GM18868 (cell line): ENCODE measurements around the gene SYCP2L.
"Not testable (repeated sequence)": the region's sequence is repeated elsewhere in the genome, so short reads cannot be mapped to it uniquely, and the experiment has no call there.

Source experiments
- ATAC-seq: cut with Tn5 transposase; IDR thresholded peaks from one replicate; pipeline ENCODE4 v1.9.1; 2021; ENCODE audit warnings: mild to moderate bottlenecking, moderate library complexity; ENCODE audit not compliant: unreplicated experiment

The SYCP2L gene

DNA sequence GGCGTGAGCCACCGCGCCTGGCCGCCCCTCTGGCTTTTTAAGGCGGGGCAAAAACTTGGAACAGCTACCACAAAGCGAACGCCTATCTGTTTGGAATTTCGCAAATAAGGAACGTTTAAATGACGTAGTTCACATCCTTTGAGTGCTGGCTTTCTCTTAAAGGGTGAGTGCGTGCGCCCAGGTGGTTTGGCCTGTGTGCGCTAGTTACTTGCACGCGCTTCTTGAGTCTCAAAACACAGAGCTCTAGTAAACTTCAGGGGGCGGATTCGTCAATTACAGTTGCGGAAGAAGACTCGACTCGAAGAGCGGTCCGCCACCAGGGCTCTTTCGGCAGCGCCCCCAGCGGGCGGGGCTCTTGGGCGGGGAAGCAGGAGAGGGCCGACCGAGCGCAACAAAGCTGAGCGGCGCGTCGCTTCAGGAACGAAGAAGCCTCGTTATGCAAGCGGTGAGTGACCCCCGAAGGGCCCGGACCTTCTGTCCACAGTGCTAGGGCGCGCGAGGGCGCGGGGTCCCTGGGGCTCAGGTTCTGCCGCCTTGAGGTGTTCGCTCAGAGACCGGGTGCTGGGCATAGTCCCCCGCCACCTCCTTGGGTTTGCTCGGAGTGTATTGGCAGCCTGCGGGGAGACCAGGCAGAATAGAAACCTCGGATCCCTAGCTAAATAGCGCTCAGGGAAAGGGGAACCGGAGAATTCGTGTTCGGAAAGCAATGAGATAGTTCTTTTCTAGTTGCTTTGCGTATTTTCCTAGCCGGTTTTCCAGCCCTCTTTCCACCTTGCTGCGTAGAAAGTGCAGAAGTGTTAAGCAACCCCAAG is at the start of gene SYCP2L:
Gene SYCP2L (plus strand): TSS at position 362 of the 812 bp plus-strand sequence. CDS start 75 bp downstream, at position 437.
- ATAC-seq = peak; percentile 57

DNA sequence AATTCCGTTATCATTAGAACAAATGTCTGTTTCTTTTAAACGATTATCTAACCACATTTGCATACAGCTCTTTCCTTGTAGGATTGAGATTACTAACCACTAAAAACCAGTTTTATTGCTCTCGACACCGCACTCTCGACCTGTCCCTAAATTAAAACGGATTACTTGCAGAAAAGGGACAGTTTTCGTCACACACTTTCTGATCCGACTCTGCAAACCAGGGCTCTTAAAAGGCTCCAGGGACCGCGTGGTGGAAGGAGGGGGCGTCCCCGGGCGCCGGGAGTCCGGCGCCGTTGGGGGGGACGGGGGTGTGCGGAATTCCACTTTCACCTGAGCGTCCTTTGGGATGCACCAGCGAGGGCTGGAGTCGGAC is 49.2 kb upstream of the SYCP2L start:
- ATAC-seq = no peak

DNA sequence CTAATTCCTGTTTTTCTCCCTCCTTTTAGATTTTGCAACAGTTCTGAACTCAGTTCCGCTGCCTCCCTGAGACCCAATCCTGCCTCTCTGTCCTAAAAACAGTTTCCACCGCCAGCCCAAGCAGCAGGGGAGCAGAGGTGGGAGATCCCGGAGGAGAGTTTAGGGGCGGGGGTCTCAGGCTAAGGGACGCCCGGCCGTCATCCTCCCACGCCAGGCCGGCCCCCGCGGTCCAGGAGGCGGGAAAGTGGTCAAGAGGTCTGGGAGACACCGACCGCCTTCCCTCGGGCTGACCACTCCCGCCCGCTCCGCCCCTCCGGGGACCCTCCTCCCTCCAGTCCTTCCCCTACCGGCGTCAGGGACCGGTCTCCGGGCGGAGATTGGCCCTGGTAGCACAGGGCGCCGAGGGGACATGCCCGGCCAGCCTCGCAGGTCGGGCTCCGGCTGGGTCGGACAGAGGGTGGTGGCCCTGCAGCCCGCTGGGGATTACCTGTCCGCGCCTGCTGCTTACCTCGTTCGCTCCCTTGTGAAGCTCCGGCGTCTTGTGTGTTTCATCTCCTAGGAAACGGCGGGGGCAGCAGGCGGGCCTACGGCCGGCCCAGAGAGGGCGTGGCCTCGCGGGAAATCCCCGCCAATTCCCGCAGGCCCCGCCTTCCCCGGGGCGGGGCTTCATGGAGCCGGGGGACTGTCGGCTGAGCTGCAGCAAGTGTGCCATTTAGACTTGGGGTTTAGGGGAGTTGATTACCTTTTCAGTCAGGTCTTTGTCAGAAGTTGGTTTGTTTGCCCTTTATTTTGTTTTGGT is 48.7 kb upstream of the SYCP2L start, which contains the start of gene MAK:
Gene MAK (minus strand): TSS at position 545 of the 799 bp plus-strand sequence. CDS start 7,891 bp downstream, outside the sequence.
- ATAC-seq = peak; percentile 83

DNA sequence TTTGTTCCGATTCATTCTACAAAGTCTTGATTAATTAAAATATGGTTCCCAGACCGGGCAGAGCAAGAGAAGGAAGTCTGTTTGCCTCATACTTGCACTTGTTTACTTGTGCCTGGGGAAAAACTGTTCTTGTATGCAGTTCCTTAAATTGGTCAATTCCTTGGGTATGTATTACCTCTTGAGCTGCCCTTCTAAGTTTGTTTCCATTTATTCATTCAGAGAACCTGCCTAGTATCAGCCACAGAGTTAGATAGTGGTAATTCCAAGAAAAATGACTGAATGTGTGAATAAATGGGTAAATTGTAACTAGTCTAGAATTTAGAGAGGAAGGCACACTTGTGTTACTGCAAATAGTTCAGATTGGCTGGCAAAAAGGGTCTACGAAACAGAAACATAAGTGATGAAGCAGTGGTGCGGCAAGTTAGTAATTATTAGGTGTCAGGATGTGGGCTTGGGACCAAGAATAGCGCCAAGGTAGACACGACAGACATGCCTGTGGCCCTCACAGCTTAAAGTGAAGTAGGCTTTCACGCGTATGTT is 48.0 kb upstream of the SYCP2L start:
- peak; percentile 75 for ATAC-seq

DNA sequence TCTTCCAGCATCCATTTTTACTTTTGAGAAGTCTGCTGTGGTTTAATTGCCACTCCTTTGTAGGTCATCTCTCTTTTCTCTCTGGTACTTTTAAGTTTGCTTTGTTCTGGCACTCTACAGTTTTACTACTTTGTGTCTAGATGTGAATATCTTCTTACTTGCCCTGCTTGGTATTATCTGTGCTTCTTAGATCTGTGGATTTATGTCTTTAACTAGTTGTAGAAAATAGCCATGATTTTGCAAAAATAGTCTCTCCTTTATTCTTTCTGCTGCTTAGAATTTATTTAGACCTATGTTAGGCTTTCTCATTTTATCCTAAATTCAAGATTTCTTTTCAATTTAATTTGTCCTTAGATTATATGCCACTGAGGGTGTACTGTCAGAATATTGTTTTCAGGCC is 43.3 kb upstream of the SYCP2L start:
- ATAC-seq = no peak

DNA sequence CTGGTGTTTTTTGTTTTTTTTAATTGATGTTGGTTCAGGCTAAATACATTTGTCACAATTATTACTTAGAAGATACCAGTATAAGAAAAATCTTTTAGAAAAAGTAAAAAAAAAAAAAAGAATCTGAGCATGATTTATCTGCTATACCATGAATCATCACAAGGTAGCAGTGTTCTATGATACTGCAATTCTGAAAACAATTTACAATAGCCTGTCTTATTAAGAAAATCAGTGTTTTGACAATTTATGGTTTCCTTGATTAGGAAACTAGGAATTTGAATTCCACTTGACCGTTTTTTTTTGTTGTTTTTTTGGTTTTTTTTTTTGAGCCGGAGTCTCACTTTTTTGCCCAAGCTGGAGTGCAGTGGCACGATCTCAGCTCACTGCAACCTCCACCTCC is 39.2 kb upstream of the SYCP2L start:
- no peak for ATAC-seq

DNA sequence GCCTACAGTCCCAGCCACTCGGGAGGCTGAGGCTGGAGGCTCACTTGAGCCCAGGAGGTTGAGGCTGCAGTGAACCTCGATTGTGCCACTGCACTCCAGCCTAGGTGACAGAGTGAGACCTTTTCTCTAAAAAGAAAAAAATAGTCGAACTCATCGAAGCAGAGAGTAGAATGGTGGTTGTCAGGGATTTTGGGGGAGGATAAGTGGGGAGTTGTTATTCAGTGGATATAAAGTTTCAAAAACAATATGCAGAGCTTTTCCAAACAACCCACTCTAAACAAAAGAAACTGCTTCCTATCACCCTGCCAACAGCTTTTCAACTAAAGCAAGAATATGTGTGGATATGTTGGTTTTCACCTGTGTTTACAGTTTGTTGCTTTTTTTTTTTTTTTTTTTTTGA is 37.0 kb upstream of the SYCP2L start:
- no peak for ATAC-seq

DNA sequence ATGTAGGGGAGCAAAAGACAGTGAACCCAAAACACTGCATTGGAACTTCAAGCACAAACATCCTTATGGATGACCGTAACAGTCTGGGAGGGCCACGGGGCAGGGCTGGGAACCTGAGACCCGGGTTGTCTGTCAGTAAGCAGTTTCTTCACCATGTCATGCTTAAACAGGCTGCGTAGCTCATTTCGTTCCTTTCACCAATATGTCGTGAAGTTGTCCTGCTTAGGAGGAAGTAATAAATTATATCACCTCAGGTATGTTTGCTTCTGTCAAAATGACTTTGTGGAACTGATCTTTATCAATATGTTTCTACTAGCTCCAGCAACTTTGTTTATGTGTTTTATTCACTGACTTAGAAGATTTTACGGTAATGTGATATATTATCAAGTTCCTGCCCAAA is 36.1 kb upstream of the SYCP2L start:
- ATAC-seq = no peak

DNA sequence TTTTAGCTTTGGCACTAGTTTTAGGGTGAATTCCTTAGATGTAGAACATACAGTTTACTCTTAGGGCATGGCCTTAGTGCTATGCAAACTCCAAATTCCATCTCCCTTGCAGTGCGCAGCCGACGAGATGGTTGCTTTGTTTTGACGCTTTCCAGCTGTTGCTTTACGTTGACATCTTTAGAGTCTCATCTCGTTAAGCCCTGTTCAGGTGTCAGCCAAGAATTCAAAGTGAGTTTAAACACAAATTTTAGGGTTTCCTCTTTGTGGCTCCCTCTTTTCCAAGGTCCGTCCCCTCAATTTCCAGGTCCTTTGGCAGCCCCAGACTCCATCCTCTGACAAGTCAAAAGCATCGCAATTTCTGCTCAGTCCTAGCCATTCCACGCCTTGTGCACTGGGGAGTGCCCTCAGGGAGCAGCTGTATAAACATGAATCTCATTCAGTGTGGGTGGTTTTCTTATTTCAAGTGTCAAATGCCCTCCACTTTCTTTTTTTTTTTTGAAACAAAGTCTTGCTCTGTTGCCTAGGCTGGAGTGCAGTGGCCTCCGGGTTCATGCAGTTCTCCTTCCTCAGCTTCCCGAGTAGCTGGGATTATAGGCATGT is 34.4 kb upstream of the SYCP2L start:
- no peak for ATAC-seq

DNA sequence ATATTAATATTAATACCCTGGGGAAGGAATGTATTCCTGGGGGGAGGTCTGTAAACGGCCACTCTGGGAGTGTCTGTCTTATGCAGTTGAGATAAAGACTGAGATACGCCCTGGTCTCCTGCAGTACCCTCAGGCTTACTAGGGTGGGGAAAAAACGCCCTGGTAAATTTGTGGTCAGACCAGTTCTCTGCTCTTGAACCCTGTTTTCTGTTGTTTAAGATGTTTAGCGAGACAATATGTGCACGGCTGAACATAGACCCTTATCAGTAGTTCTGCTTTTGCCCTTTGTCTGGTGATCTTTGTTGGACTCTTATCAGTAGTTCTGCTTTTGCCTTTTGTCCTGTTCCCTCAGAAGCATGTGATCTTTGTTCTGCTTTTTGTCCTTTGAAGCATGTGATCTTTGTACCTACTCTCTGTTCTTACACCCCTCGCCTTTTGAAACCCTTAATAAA is 33.0 kb upstream of the SYCP2L start:
- not testable (repeated sequence) for ATAC-seq

DNA sequence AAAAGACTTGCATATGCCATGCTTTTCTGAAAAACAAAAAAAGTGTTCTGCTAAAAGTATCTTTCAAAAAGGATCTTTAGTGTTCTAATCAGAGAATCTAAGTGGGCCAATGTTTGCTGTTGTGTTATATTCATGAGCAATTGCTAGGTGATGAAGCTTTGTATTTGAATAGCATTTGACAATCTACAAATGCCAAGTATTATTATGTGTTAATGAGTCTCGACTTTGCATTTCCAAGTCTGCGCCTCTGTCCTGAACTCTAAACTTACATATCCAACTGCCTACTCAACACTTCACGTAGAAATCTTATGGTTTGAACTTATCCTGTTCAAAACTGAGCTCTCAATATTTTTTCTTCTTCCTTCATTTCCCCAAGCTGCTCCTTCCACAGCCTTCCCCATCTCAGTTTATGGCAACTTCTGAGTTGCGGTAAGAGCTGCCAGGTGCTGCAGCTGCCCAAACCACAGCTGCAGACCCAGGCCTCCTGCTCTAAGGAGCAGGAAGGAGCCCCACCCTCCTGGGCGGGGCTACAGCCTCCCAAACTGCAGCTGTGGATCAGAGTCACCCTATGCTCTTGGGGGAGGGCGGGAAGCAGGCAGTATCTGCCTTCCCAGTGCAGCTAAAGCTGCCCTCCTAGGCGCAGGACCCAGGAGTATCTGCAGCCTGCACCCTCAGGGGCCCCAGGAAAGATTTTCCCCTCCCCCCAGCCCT is 31.8 kb upstream of the SYCP2L start:
- ATAC-seq = no peak

DNA sequence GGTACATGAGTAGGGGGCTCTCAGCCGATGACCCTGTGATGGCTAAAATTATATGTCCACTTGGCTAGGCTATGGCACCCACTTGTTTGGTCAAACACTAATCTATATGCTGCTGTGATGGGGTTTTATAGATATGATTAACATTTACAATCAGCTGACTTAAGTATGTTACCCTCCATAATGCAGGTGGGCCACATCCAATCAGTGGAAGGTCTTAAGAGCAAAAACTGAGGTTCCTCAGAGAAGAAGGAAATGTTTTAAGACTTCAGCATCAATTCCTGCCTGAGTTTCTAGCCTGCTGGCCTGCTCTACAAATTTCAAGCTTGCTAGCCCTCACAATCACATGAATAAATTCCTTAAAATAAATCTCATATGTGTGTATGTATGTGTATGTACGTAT is 29.6 kb upstream of the SYCP2L start:
- ATAC-seq = no peak

DNA sequence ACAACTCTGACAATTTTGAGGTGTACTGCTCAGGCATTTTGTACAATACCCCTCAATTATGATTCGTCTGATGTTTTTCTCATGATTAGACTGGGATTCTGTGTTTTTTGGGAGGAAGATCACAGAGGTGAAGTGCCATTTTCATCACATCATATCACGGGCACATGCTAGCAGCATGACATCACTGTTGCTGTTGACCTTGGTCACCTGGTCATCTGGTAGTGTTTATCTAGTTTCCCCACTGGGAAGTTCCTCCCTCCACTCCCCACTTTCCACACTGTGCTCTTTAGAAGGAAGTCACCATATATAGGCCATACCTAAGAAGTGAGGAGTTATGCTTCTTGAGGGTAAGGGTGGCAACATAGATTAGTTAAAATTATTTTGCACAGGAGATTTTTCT is 25.8 kb upstream of the SYCP2L start:
- no peak for ATAC-seq

DNA sequence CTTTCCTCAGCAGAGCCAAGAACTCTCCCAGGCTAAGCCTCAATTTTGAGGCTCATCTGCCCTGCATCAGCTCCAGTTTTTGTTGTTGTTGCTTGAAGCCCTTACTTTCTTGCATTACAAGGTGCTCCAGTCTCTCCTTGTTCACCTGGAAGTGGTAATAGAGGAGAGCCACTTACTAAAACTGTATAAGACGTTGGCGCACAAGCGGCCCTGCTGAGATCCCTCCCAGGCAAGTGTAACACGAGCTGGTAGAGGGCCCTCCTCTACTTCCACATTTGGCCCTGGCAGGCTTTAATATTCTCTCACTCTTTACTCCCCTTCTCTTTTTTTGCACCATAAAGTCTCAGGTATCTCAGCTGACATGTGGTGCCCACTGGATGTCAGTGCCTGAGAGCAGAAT is 24.5 kb upstream of the SYCP2L start:
- ATAC-seq = no peak

DNA sequence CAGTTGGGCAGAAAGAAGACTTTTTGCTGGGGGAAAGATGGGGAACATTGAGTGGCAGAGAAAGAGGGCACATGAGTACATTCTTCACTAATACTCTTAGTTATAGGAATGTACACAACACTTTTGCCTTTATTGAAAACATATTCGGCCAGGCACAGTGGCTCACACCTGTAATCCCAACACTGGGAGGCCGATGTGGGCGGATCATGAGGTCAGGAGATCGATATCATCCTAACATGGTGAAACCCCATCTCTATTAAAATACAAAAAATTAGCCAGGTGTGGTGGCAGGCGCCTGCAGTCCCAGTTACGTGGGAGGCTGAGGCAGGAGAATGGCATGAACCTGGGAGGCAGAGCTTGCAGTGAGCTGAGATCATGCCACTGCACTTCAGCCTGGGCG is 23.8 kb upstream of the SYCP2L start:
- not testable (repeated sequence) for ATAC-seq

DNA sequence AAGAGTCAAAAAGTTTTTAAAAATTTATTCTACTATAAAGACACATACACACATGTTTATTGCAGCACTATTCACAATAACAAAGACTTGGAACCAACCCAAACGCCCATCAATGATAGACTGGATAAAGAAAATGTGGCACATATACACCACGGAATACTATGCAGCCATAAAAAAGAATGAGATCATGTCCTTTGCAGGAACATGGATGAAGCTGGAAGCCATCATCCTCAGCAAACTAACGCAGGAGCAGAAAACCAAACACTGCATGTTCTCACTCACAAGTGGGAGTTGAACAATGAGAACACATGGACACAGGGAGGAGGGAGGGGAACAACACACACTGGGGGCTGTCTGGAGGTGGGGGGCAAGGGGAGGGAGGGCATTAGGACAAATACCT is 20.1 kb upstream of the SYCP2L start:
- ATAC-seq = not testable (repeated sequence)

DNA sequence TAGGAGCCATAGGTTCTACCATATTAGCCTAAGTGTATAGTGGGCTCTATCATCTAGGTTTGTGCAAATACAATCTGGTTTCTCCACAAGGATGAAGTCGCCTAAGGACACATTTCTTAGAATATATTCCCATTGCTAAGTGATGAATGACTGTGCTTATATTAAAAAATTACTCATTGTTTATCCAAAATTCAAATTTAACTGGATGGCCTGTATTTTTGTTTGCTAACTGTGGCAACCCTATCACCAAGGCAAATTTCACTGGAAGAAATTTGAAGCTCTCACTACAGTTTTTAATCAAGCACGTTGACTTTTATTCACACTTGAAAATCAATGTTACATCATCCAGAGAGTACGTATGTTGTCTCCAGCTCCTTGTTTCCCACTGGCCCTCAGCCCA is 18.9 kb upstream of the SYCP2L start:
- no peak for ATAC-seq

DNA sequence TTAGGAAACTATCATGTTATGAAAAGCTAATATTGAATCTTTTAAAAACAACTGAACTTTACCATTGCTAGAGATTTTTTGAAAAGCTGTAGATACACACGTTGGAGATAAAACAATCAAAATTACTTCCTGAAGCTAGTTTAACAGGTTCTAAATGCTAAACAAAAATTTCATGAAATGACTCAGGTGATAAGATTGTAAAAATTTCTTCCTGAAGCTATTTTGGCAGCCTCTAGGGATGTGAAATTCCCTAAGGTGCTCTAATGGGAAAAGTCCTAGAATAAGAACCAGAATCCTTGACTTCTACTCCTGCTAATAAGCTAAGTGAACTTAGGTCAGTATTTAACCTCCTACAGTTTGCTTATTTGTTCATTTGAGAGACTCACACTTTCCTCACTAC is 13.5 kb upstream of the SYCP2L start:
- no peak for ATAC-seq

DNA sequence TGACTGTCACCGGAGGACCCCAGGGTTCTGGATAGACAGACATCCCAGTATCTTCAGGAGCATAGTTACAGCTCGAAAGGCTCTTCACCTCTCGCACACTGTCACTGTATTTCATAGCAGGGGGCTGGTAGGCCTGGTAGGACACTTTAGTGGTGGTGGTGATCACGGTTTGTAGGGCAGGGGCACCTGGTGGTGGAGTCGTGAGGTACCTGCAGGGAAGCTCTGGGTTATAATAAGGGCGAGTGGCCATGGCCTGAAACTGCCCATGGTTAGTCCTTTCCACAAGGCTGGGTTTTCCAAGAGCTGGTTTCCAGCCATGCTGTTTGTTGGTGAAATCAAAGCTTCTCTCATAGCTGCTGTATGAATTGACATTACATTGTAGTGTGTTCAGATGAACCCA is 12.6 kb upstream of the SYCP2L start:
- ATAC-seq = no peak

DNA sequence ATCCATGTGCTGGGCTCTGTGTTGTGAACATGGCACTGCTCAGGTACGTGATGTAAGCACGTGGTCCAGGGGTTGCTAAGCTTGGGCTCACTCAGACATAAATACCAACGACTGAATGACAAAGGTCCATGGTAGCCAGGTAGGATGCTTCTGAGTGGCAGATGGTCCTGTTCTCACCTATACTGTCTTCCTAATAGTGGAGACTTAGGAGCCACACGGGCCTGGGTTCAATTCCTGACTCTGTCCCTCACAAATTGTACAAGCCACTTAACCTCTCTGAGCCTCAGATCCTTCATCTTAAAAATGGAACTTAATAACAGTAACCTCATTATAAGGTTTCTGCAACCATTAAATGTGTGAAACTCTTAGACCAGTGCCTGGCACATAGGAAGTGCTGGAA is 11.8 kb upstream of the SYCP2L start:
- no peak for ATAC-seq

DNA sequence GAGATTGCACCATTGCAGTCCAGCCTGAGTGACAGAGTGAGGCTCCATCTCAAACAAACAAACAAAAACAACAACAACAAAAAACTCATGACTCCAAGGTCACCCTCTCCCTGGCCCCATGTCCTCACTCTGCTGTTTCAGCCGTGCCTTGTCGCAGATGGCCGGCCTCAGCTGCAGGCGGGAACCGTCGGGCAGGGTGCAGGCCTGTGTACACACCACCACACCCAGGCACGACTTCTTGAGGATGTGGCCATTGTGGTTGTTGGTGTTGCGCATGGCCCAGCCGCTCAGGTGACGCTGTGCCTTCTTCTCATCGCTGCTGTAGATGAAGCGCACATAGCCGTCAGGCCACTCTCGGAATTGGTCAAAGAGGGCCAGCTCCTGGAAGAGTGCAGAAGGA is 9.8 kb upstream of the SYCP2L start:
- no peak for ATAC-seq
